GM19324 (cell line): ENCODE results near the gene CBLC.
A peak's percentile ranks its signal among the peaks of the same experiment; 100 is the strongest.
"Not testable (repeated sequence)": the region's sequence is repeated elsewhere in the genome, so short reads cannot be mapped to it uniquely, and the experiment has no call there.

Experiments
- ATAC-seq: cut with Tn5 transposase; IDR thresholded peaks from one replicate; pipeline ENCODE4 v1.9.1; 2021; ENCODE audit warnings: mild to moderate bottlenecking, moderate library complexity; ENCODE audit not compliant: unreplicated experiment, low FRiP score

Gene CBLC

GRCh38 chr19:44762038-44762437 is 15.7 kb upstream of the CBLC start:
- ATAC-seq = no peak

DNA sequence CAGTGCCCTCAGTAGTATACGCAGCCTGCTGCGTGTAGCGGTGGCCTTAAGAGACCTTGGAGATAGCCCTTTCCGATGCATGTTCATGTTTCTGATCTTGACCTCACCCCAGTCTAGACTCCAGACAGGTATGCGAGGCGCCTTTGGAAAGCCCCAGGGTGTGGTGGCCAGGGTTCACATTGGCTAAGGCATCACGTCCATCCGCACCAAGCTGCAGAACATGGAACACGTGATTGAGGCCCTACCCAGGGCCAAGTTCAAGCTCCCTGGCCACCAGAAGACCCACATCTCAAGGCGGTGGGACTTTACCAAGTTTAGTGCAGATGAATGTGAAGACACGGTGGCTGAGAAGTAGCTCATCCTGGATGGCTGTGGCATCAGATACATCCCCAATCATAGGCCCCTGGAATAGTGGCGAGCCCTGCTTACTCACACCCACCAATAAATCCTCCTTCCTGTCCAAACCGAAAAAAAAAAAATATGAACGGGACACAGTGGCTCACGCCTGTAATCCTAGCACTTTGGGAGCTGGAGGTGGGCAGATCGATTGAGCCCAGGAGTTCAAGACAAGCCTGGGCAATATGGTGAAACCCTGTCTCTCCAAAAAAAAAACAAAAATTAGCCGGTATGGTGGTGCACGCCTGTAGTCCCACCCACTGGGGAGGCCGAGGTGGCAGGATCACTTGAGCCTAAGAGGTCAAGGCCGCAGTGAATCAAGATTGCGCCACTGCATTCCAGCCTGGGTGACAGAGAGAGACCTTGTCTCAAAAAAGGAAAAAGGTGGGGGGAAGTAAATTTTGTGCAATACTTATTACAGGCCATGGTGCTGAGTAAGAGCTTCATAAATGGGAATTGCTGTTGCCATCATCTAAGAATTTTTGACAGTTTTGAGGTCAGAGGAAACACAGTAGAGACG is 12.4 kb upstream of the CBLC start:
- no peak for ATAC-seq

DNA sequence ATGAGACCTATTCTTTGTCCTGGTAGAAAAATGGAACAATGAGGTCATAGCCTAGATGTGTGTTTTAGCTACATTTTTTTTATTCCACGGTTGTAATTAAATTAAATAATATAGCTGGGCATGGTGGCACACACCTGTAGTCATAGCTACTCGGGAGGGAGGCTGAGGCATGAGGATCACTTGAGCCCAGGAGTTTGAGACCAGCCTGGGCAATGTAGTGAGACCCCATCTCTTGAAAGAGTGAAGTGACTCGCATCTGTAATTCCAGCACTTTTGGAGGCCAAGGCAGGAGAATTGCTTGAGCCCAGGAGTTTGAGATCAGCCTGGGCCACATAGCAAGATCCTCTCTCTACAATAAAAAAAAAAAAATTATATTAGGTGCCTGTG is 11.7 kb upstream of the CBLC start:
- ATAC-seq = no peak

- ATAC-seq = no peak
Measured at GRCh38 chr19:44767295-44768180, 10.2 kb upstream of the CBLC start.

GRCh38 chr19:44770550-44771257 is 7.0 kb upstream of the CBLC start:
- peak; percentile 96 for ATAC-seq

DNA sequence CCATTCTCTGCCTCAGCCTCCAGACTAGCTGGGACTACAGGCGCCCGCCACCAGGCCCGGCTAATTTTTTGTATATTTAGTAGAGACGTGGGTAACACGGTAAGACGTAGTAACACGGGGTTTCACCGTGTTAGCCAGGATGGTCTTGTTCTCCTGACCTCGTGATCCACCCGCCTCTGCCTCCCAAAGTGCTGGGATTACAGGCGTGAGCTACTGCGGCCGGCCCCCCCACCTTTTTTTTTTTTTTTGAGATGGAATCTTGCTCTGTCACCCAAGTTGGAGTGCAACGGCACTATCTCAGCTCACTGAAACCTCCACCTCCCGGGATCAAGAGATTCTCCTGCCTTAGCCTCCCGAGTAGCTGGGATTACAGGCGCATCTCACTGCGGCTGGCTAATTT is 5.5 kb upstream of the CBLC start:
- ATAC-seq = not testable (repeated sequence)

- no peak for ATAC-seq
Measured at GRCh38 chr19:44772959-44773358, 4.7 kb upstream of the CBLC start.

GRCh38 chr19:44775676-44776240 is 1.9 kb upstream of the CBLC start:
- ATAC-seq = no peak

DNA sequence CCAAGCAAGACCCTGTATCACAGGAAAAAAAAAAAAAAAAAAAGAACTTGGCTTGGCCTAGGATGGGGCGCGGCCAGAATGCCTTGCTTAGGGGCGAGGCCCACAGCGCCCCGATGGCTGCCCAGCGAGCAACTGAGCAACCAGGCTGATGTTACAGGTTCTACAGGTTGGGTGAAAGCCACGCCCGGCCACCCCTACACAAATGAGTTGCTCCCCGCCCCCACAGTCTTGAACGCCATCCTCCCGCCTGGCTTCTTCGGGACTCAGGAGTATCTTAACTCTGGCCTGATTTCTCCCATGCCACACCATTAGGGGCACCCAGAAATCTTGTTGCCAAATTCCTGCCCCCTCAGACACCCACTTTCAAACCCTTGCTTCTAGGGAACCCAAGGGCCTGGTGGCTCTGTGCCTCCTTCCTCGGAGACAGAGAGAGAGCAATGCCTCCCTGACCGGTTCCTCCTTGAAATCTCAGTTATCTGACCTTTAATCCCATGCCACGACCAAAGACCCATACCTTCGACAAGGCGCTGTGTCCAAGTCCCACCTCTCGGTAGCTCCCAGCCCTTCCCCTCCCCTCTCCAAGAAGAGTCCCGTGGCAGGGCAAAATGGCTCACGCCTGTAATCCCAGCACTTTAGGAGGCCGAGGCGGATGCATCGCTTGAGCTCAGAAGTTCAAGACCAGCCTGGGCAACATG is 1.1 kb upstream of the CBLC start:
- ATAC-seq = no peak

- ATAC-seq = no peak
Measured at GRCh38 chr19:44779150-44779549, 1.5 kb downstream of the CBLC start.

- ATAC-seq = not testable (repeated sequence)
Measured at GRCh38 chr19:44781694-44782093, 4.0 kb downstream of the CBLC start.

DNA sequence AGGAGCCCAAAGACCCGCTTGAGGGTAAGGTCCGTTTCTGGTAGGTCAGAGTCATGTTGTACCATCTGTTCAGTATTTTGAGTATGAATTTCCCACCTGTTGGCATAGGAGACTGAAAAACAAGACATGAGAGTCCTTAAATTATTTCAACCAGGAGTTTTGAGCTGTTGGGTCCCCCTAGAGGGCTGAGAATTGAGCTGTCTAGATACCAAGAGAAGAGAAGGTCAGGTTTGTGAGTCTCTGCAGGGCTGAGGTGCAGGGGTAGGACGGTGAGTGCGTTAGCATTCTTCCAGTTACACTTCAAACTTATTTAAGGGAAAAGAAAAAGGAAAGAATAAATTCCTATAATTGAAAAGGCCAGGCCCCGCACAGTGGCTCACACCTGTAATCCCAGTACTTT is 5.0 kb downstream of the CBLC start:
- no peak for ATAC-seq

GRCh38 chr19:44783545-44783944 is 5.9 kb downstream of the CBLC start:
- ATAC-seq = no peak

DNA sequence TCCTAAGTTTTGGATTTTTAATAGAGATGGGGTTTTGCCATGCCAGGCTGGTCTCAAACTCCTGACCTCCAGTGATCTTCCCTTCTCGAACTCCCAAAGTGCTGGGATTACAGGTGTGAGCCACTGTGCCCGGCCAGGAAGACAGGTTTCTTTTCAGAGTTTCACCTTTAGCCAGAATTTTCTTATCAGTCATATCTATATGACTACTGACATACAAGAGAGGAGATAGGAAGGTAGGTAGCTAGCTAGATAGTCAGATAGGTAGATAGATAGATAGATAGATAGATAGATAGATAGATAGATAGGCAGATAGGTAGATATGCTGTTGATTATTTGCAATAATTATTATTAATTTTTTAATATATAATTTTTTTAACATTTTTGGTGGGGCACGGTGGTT is 7.6 kb downstream of the CBLC start:
- ATAC-seq = no peak

DNA sequence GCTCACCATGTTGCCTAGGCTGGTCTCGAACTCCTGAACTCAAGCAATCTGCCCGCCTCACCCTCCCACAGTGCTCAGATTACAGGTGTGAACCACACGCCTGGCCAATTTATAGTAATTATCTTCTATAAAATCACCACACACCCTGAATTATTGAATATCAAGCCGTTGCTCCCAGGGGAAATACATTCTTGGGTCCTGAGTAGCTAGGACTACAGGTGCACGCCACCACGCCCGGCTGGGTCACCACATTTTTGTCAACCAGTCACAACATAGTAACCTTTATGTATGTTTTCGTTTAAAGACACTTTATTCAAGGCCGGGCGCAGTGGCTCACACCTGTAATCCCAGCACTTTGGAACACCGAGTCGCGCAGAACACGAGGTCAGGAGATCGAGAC is 8.3 kb downstream of the CBLC start:
- ATAC-seq = no peak

DNA sequence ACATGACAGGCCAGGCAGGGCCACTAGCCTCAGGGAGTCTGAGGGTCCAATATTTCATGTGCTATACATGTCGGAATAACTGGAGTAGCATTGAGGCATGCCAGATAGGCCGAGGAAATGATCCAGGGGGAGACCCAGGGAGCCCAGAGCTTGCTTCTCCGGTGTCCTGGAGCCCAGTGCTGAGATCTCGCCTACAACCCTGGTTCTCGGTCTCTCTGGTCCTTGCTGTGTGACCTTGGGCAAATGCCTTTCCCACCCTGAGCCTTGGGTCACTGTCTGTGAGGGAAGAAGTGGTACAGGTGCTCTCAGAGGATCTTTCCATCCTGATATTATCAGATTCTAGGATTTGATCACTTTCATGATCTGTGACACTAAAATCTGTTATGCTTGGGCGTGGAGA is 11.3 kb downstream of the CBLC start:
- no peak for ATAC-seq

DNA sequence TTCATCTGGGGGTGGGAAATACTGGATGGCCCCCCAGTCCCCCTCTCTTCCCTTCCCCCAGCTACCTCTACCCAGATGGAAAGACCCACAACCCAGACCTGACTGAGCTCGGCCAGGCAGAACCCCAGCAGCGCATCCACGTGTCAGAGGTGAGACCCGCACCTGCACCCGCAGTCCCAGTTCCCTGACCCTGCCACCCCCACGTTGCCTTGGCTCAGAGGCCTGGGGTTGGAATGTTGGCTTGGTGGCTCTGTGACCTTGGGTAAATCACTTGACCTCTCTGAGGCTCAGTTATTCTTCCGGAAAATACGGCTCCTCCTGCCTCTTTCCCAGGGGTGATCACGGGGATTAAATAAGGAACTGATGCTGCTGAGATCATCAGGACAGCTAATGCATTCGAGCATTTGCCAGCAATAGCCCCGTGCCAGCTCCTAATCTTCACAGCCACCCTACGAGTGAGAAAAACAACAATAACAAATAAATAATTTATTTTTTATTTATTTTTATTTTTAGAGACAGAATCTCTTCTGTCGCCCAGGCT is 12.3 kb downstream of the CBLC start:
- no peak for ATAC-seq

DNA sequence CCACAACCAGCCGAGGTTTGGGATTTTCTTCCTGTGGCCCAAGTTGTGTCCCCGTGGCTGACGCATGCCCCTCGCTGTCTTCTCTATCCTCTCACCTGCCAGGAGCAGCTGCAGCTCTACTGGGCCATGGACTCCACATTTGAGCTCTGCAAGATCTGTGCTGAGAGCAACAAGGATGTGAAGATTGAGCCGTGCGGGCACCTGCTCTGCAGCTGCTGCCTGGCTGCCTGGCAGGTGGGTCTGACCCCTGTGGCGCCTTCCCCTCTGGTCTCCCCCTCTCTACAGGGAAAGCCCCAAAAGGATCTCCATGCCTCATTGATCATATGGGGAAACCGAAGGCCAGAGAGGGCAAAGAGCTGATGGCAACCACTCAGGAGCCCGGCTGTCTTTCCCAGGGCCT is 14.6 kb downstream of the CBLC start:
- ATAC-seq = no peak

- no peak for ATAC-seq
Measured at GRCh38 chr19:44794610-44795009, 16.9 kb downstream of the CBLC start.
